Activated CD8-positive, alpha-beta memory T cell treated with anti-CD3 and anti-CD28 coated beads, Interleukin-2, amount 50 U/mL, for 1 hour (primary cell): Measurements from ENCODE around the gene ZNF518B.

Experiments used
- DNase-seq: peaks from one replicate; pipeline ENCODE4 v3.0.0-alpha.2; 2020; ENCODE audit errors: extremely low read depth

The ZNF518B gene

GRCh38 chr4:10457255-10457801, at the start of gene ZNF518B:
Gene ZNF518B, minus strand, starts transcription at chr4:10457426. Its CDS starts 11,098 bp downstream, at chr4:10446328.
- no peak for DNase-seq

GRCh38 chr4:10506077-10506476, 48.9 kb upstream of the ZNF518B start:
- DNase-seq = no peak

GRCh38 chr4:10504570-10505179, 47.4 kb upstream of the ZNF518B start:
- DNase-seq = no peak

GRCh38 chr4:10502717-10503116, 45.5 kb upstream of the ZNF518B start:
- DNase-seq = no peak

GRCh38 chr4:10500776-10501175, 43.5 kb upstream of the ZNF518B start:
- no peak for DNase-seq

- no peak for DNase-seq
Measured at GRCh38 chr4:10496200-10496599, 39.0 kb upstream of the ZNF518B start.

- no peak for DNase-seq
Measured at GRCh38 chr4:10495651-10496050, 38.4 kb upstream of the ZNF518B start.

GRCh38 chr4:10492464-10492863, 35.2 kb upstream of the ZNF518B start:
- DNase-seq = no peak

- no peak for DNase-seq
Measured at GRCh38 chr4:10491401-10491800, 34.2 kb upstream of the ZNF518B start.

GRCh38 chr4:10490996-10491395, 33.8 kb upstream of the ZNF518B start:
- no peak for DNase-seq

- DNase-seq = no peak
Measured at GRCh38 chr4:10482913-10483312, 25.7 kb upstream of the ZNF518B start.

- no peak for DNase-seq
Measured at GRCh38 chr4:10480616-10481015, 23.4 kb upstream of the ZNF518B start.

GRCh38 chr4:10478621-10479020, 21.4 kb upstream of the ZNF518B start:
- DNase-seq = no peak

GRCh38 chr4:10470505-10470904, 13.3 kb upstream of the ZNF518B start:
- no peak for DNase-seq

GRCh38 chr4:10466161-10466560, 8.9 kb upstream of the ZNF518B start:
- no peak for DNase-seq

GRCh38 chr4:10462876-10463275, 5.7 kb upstream of the ZNF518B start:
- DNase-seq = no peak

GRCh38 chr4:10461850-10462400, 4.7 kb upstream of the ZNF518B start:
- DNase-seq = no peak

- no peak for DNase-seq
Measured at GRCh38 chr4:10461091-10461849, 4.0 kb upstream of the ZNF518B start.

GRCh38 chr4:10460313-10461047, 3.3 kb upstream of the ZNF518B start:
- no peak for DNase-seq

GRCh38 chr4:10459305-10459704, 2.1 kb upstream of the ZNF518B start:
- no peak for DNase-seq

- no peak for DNase-seq
Measured at GRCh38 chr4:10458177-10458576, 951 bp upstream of the ZNF518B start.

- no peak for DNase-seq
Measured at GRCh38 chr4:10456595-10457254, 501 bp downstream of the ZNF518B start.
